DOHH2 (cell line): ENCODE results near the gene COL18A1.

Experiments
- H3F3A ChIP-seq: fragments of 200-600 bp; sonication (generic), shearing (Covaris generic); 2 replicates; pipeline ENCODE4 v1.6.0; 2016; ENCODE audit warnings: antibody characterized with exemption, mild to moderate bottlenecking; ENCODE audit not compliant: control insufficient read depth, insufficient read depth
- H3K27ac ChIP-seq: fragments of 200-600 bp; sonication (generic); 2 replicates; pipeline ENCODE4 v1.5.1; 2014; ENCODE audit warnings: low read depth, mild to moderate bottlenecking, low read length, moderate library complexity
- H3K27me3 ChIP-seq: fragments of 200-600 bp; sonication (generic); 2 replicates; pipeline ENCODE4 v1.6.1; 2014; ENCODE audit warnings: mild to moderate bottlenecking, low read length, mixed read lengths; ENCODE audit not compliant: control insufficient read depth
- H3K36me3 ChIP-seq: fragments of 200-600 bp; sonication (generic); 2 replicates; pipeline ENCODE4 v1.6.1; 2014; ENCODE audit warnings: mild to moderate bottlenecking, low read length, moderate library complexity, mixed read lengths; ENCODE audit not compliant: control insufficient read depth
- H3K4me1 ChIP-seq: fragments of 200-600 bp; sonication (generic); 2 replicates; pipeline ENCODE4 v1.6.1; 2014; ENCODE audit warnings: mild to moderate bottlenecking, low read length, mixed read lengths; ENCODE audit not compliant: control insufficient read depth
- H3K4me2 ChIP-seq: fragments of 200-600 bp; sonication (generic); 2 replicates; pipeline ENCODE4 v1.6.0; 2014; ENCODE audit warnings: mild to moderate bottlenecking, low read length, moderate library complexity
- H3K4me3 ChIP-seq: fragments of 200-600 bp; sonication (generic); 2 replicates; pipeline ENCODE4 v1.5.1; 2014; ENCODE audit warnings: mild to moderate bottlenecking, low read length, mixed read lengths
- H3K79me2 ChIP-seq: fragments of 200-600 bp; sonication (generic); 2 replicates; pipeline ENCODE4 v1.6.1; 2014; ENCODE audit warnings: mild to moderate bottlenecking, low read length, mixed read lengths; ENCODE audit not compliant: control insufficient read depth
- H3K9me2 ChIP-seq: fragments of 200-600 bp; sonication (generic); replicated peaks from 2 replicates; pipeline ENCODE4 v1.6.1; 2014; ENCODE audit warnings: mild to moderate bottlenecking, low read length, mixed read lengths; ENCODE audit not compliant: control insufficient read depth
- H3K9me3 ChIP-seq: fragments of 200-600 bp; sonication (generic); 2 replicates; pipeline ENCODE4 v1.6.1; 2014; ENCODE audit warnings: antibody characterized with exemption, low read length, mixed read lengths; ENCODE audit not compliant: control insufficient read depth, insufficient read depth
- H4K20me1 ChIP-seq: fragments of 200-600 bp; sonication (generic); 2 replicates; pipeline ENCODE4 v1.6.0; 2014; ENCODE audit warnings: low read depth, mild to moderate bottlenecking, antibody characterized with exemption, low read length, moderate library complexity; ENCODE audit not compliant: control insufficient read depth, insufficient read depth
- EZH2phosphoT487 ChIP-seq: fragments of 200-600 bp; sonication (generic); IDR thresholded peaks from 2 replicates; pipeline ENCODE4 v1.6.1; 2017; ENCODE audit warnings: borderline replicate concordance, mild to moderate bottlenecking, antibody characterized with exemption, low read length, moderate library complexity, mixed read lengths
- TF ChIP-seq, protein P1 (sequence below): fragments of 200-600 bp; sonication (generic); IDR thresholded peaks from one replicate; pipeline ENCODE4 v1.5.1; 2014; ENCODE audit warnings: antibody characterized with exemption, mild to moderate bottlenecking, low read depth, low read length; ENCODE audit not compliant: poor library complexity, severe bottlenecking

Gene COL18A1

GRCh38 chr21:45510466-45510955 is 105.5 kb downstream of the COL18A1 start:
- Histone ChIP-seq H3K36me3 (peaks cover 11% of the 10 kb centered on the region), H3F3A (no peaks in the 10 kb centered on the region), H3K4me2 (no peak overlapping the region), H3K27ac (no peak overlapping the region), H3K9me2 (no peaks in the 10 kb centered on the region), H3K4me3 (no peak overlapping the region), H4K20me1 (no peaks in the 10 kb centered on the region), H3K79me2 (no peaks in the 10 kb centered on the region), H3K4me1 (no peaks in the 10 kb centered on the region), H3K9me3 (no peaks in the 10 kb centered on the region), H3K27me3 (no peaks in the 10 kb centered on the region)
- TF ChIP-seq, protein P1, sequence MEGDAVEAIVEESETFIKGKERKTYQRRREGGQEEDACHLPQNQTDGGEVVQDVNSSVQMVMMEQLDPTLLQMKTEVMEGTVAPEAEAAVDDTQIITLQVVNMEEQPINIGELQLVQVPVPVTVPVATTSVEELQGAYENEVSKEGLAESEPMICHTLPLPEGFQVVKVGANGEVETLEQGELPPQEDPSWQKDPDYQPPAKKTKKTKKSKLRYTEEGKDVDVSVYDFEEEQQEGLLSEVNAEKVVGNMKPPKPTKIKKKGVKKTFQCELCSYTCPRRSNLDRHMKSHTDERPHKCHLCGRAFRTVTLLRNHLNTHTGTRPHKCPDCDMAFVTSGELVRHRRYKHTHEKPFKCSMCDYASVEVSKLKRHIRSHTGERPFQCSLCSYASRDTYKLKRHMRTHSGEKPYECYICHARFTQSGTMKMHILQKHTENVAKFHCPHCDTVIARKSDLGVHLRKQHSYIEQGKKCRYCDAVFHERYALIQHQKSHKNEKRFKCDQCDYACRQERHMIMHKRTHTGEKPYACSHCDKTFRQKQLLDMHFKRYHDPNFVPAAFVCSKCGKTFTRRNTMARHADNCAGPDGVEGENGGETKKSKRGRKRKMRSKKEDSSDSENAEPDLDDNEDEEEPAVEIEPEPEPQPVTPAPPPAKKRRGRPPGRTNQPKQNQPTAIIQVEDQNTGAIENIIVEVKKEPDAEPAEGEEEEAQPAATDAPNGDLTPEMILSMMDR = no peak
- no peak for TF ChIP-seq EZH2phosphoT487

DNA sequence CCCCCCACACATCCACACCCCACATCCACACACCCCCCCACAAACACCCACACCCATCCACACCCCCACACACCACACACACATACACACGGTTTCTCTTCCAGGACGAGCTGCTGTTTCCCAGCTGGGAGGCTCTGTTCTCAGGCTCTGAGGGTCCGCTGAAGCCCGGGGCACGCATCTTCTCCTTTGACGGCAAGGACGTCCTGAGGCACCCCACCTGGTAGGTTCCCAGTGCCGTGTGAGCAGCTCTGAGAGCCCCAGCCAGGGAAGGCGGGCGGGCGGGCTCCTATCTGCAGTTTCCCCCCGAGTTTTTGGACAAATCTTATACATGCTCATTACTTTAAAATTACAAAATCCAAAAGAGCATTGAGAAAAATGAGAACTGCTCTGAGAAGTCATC is 106.0 kb downstream of the COL18A1 start:
- Histone ChIP-seq H3K79me2 (no peaks in the 10 kb centered on the region), H3K36me3 (peaks cover 11% of the 10 kb centered on the region), H3K9me2 (no peaks in the 10 kb centered on the region), H3K4me2 (no peak overlapping the region), H3F3A (no peaks in the 10 kb centered on the region), H3K4me1 (no peaks in the 10 kb centered on the region), H4K20me1 (no peaks in the 10 kb centered on the region), H3K27ac (no peak overlapping the region), H3K4me3 (no peak overlapping the region), H3K27me3 (no peaks in the 10 kb centered on the region), H3K9me3 (no peaks in the 10 kb centered on the region)
- TF ChIP-seq, protein P1 = no peak
- TF ChIP-seq EZH2phosphoT487 = no peak

- H3K9me3 ChIP-seq = no peaks in the 10 kb centered on the region
- H3K9me2 ChIP-seq = no peaks in the 10 kb centered on the region
- H3K36me3 ChIP-seq = peaks cover 11% of the 10 kb centered on the region
- H3K4me3 ChIP-seq = no peak overlapping the region
- no peak overlapping the region for H3K27ac ChIP-seq
- H4K20me1 ChIP-seq = no peaks in the 10 kb centered on the region
- H3K4me1 ChIP-seq = no peaks in the 10 kb centered on the region
- H3K4me2 ChIP-seq = no peak overlapping the region
- TF ChIP-seq, protein P1 = no peak
- no peak for TF ChIP-seq EZH2phosphoT487
- no peaks in the 10 kb centered on the region for H3K79me2 ChIP-seq
- H3K27me3 ChIP-seq = no peaks in the 10 kb centered on the region
- H3F3A ChIP-seq = no peaks in the 10 kb centered on the region
Observed at GRCh38 chr21:45511661-45512431, 106.9 kb downstream of the COL18A1 start.
